ENCODE data around the gene KLHL3. TPM values are rescaled to one million over a fixed set of nuclear protein-coding genes. Genes with fewer than 3 reads are reported as not detected.

The KLHL3 gene
- polyA plus RNA-seq, 1 of the 3 experiments (the other 2 are of a cell fraction), result 3.8 TPM

- Histone ChIP-seq H3K9ac (no peak overlapping the region), H3K4me3 (ENCODE audit: low read depth in 2 of 2, low read length in 1 of 2) (no peak overlapping the region), H3F3A (replicated peaks; ENCODE audit: insufficient read depth) (no peaks in the 10 kb centered on the region), H3K79me2 (ENCODE audit: insufficient read depth) (no peaks in the 10 kb centered on the region), H3K36me3 (replicated peaks in 1 of 2; ENCODE audit: control insufficient read depth in 1 of 2, insufficient read depth in 2 of 2, low read length in 1 of 2) (no peaks in the 10 kb centered on the region), H3K9me3 (no peaks in the 10 kb centered on the region), H3K27ac (ENCODE audit: low read depth in 2 of 2, low read length in 1 of 2) (no peak overlapping the region), H3K27me3 (ENCODE audit: insufficient read depth) (no peaks in the 10 kb centered on the region; the same call in 1 of the 2 replicates), H3K4me2 (no peak overlapping the region), H3K4me1 (ENCODE audit: control insufficient read depth in 1 of 2, insufficient read depth in 2 of 2, low read depth in 1 of 2, low read length in 1 of 2) (peaks cover 0 to 25% of the 10 kb centered on the region in 2 experiments; a peak in 2 of 4 replicates), H3K9me2 (no peaks in the 10 kb centered on the region), H2AFZ (ENCODE audit: low read depth) (no peak overlapping the region), H4K20me1 (ENCODE audit: insufficient read depth) (no peaks in the 10 kb centered on the region)
- 43% methylated on average over 6 of the region's 6 CpGs for WGBS (ENCODE audit: low lambda C conversion rate)
- no peak for DNase-seq
- CTCF ChIA-PET, result interaction anchor here (1.3 to 1.4 kb wide), 3 partner anchors 14 to 39 kb away, joined by 3 to 8 read pairs (median 5); no protein-coding TSS in a partner anchor
- TF ChIP-seq CHD2 (IDR thresholded peaks at IDR 0.05; ENCODE audit: low read length, partially characterized antibody) (no peak), FOXJ3 (CRISPR knock-in tag; IDR thresholded peaks at IDR 0.05) (no peak), ELF1 (IDR thresholded peaks at IDR 0.05) (no peak), MXI1 (IDR thresholded peaks at IDR 0.05; ENCODE audit: low read depth, low read length) (no peak), FOXM1 (IDR thresholded peaks at IDR 0.05; ENCODE audit: low read depth) (no peak), RAD21 (IDR thresholded peaks at IDR 0.05; ENCODE audit: low read length) (no peak), REST (IDR thresholded peaks at IDR 0.05; ENCODE audit: low read depth, low read length) (no peak), JUND (IDR thresholded peaks at IDR 0.05) (no peak), NRF1 (IDR thresholded peaks at IDR 0.05; ENCODE audit: low read depth, low read length) (no peak), NFIC (IDR thresholded peaks at IDR 0.05; ENCODE audit: borderline replicate concordance) (no peak)
- TF ChIP-seq, protein P1, sequence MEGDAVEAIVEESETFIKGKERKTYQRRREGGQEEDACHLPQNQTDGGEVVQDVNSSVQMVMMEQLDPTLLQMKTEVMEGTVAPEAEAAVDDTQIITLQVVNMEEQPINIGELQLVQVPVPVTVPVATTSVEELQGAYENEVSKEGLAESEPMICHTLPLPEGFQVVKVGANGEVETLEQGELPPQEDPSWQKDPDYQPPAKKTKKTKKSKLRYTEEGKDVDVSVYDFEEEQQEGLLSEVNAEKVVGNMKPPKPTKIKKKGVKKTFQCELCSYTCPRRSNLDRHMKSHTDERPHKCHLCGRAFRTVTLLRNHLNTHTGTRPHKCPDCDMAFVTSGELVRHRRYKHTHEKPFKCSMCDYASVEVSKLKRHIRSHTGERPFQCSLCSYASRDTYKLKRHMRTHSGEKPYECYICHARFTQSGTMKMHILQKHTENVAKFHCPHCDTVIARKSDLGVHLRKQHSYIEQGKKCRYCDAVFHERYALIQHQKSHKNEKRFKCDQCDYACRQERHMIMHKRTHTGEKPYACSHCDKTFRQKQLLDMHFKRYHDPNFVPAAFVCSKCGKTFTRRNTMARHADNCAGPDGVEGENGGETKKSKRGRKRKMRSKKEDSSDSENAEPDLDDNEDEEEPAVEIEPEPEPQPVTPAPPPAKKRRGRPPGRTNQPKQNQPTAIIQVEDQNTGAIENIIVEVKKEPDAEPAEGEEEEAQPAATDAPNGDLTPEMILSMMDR (IDR thresholded peaks at IDR 0.05), result no peak
- POLR2A ChIA-PET, result no interaction called here
Observed at GRCh38 chr5:137581776-137582175, 154.1 kb downstream of the KLHL3 start.

GRCh38 chr5:137580030-137580429 lies 155.9 kb downstream of the KLHL3 start:
- Histone ChIP-seq H3K9me3 (no peaks in the 10 kb centered on the region), H3K27ac (ENCODE audit: low read depth in 2 of 2, low read length in 1 of 2) (no peak overlapping the region), H3K9me2 (no peaks in the 10 kb centered on the region), H3K4me3 (ENCODE audit: low read depth in 2 of 2, low read length in 1 of 2) (no peak overlapping the region), H3K4me2 (no peak overlapping the region), H3K36me3 (replicated peaks in 1 of 2; ENCODE audit: control insufficient read depth in 1 of 2, insufficient read depth in 2 of 2, low read length in 1 of 2) (no peaks in the 10 kb centered on the region), H4K20me1 (ENCODE audit: insufficient read depth) (no peaks in the 10 kb centered on the region), H3K4me1 (ENCODE audit: control insufficient read depth in 1 of 2, insufficient read depth in 2 of 2, low read depth in 1 of 2, low read length in 1 of 2) (peaks cover 0 to 25% of the 10 kb centered on the region in 2 experiments; a peak in 3 of 4 replicates), H3K9ac (no peak overlapping the region), H3K27me3 (ENCODE audit: insufficient read depth) (no peaks in the 10 kb centered on the region; the same call in 1 of the 2 replicates), H3K79me2 (ENCODE audit: insufficient read depth) (no peaks in the 10 kb centered on the region), H2AFZ (ENCODE audit: low read depth) (no peak overlapping the region), H3F3A (replicated peaks; ENCODE audit: insufficient read depth) (no peaks in the 10 kb centered on the region)
- TF ChIP-seq, protein P1 (IDR thresholded peaks at IDR 0.05), result peak; percentile 37
- TF ChIP-seq IRF3 (IDR thresholded peaks at IDR 0.05; ENCODE audit: low read depth, low read length), result no peak
- POLR2A ChIA-PET, result no interaction called here
- CTCF ChIA-PET, result interaction anchor here (0.9 to 2.2 kb wide), 7 partner anchors 8 to 21 kb away, joined by 3 to 10 read pairs (median 4); no protein-coding TSS in a partner anchor
- 54% methylated on average over 3 of the region's 3 CpGs for WGBS (ENCODE audit: low lambda C conversion rate)
- no peak for DNase-seq
